Measurements from ENCODE around the gene MT1X. TPM values are rescaled to one million over a fixed set of nuclear protein-coding genes. Genes with fewer than 3 reads are reported as not detected.
A peak's percentile ranks its signal among the peaks of the same experiment; 100 is the strongest.

Gene MT1X
- total RNA-seq, 1 experiment from 2014 or later = 328 TPM

GRCh38 chr16:56643833-56644232 lies 38.4 kb upstream of the MT1X start:
- ATAC-seq (no peak), DNase-seq (ENCODE audit: low spot score) (no peak)
- CTCF ChIA-PET = interaction anchor here (0.8 to 2.8 kb wide), 13 partner anchors 9 to 58 kb away, joined by 3 to 15 read pairs (median 3); partner anchors contain the start of genes MT1B, MT1E, MT1G and MT2A
- H3K9me3 Mint-ChIP-seq = no peaks in the 10 kb centered on the region
- H3K27me3 Mint-ChIP-seq (ENCODE audit: low read depth) = peaks cover 100% of the 10 kb centered on the region
- H3K36me3 Mint-ChIP-seq = no peaks in the 10 kb centered on the region
- peak overlapping the region; percentile 63 for H3K4me3 Mint-ChIP-seq
- TF ChIP-seq NR2C2 (CRISPR knock-in tag; IDR thresholded peaks at IDR 0.05) (no peak), FOXP1 (CRISPR knock-in tag; IDR thresholded peaks at IDR 0.05; ENCODE audit: borderline replicate concordance) (no peak), IRF2 (CRISPR knock-in tag; IDR thresholded peaks at IDR 0.05; ENCODE audit: borderline replicate concordance, low read depth) (0 out of 2 replicates have a peak, but pooled peaks have one; percentile 55), ZNF317 (CRISPR knock-in tag; IDR thresholded peaks at IDR 0.05; ENCODE audit: borderline replicate concordance, low read depth) (no peak), IRF1 (CRISPR knock-in tag; IDR thresholded peaks at IDR 0.05) (no peak)
- H3K27ac Mint-ChIP-seq = no peak overlapping the region
- peaks cover 19% of the 10 kb centered on the region for H3K4me1 Mint-ChIP-seq
- POLR2A ChIA-PET = interaction anchor here (0.6 kb wide), 1 partner anchor 14 kb away, joined by 3 read pairs; no protein-coding TSS in a partner anchor

GRCh38 chr16:56645311-56645710 lies 37.0 kb upstream of the MT1X start:
- H3K27me3 Mint-ChIP-seq (ENCODE audit: low read depth) = peaks cover 100% of the 10 kb centered on the region
- no peak overlapping the region for H3K4me3 Mint-ChIP-seq
- H3K27ac Mint-ChIP-seq = no peak overlapping the region
- H3K36me3 Mint-ChIP-seq = no peaks in the 10 kb centered on the region
- DNase-seq (ENCODE audit: low spot score) (no peak), ATAC-seq (no peak)
- ChIA-PET POLR2A (no interaction called here), CTCF (no interaction called here)
- H3K4me1 Mint-ChIP-seq = peaks cover 18% of the 10 kb centered on the region
- H3K9me3 Mint-ChIP-seq = no peaks in the 10 kb centered on the region
- no peak for TF ChIP-seq NR3C1 (CRISPR knock-in tag; conservative IDR thresholded peaks at IDR 0.05; ENCODE audit: low read depth)
- no peak for TF ChIP-seq ZNF416 (CRISPR knock-in tag; IDR thresholded peaks at IDR 0.05)
- no peak for TF ChIP-seq CDX4 (CRISPR knock-in tag; IDR thresholded peaks at IDR 0.05; ENCODE audit: borderline replicate concordance)
- no peak for TF ChIP-seq FOXJ3 (CRISPR knock-in tag; IDR thresholded peaks at IDR 0.05; ENCODE audit: borderline replicate concordance)
- no peak for TF ChIP-seq ZSCAN18 (CRISPR knock-in tag; IDR thresholded peaks at IDR 0.05)
- TF ChIP-seq OVOL2 (CRISPR knock-in tag; IDR thresholded peaks at IDR 0.05; ENCODE audit: borderline replicate concordance) = no peak
- no peak for TF ChIP-seq ZNF425 (CRISPR knock-in tag; conservative IDR thresholded peaks at IDR 0.05)
- TF ChIP-seq HMGA2 (CRISPR knock-in tag; IDR thresholded peaks at IDR 0.05) = no peak
- TF ChIP-seq NFE2L1 (CRISPR knock-in tag; IDR thresholded peaks at IDR 0.05) = no peak
- TF ChIP-seq GRHL2 (CRISPR knock-in tag; IDR thresholded peaks at IDR 0.05; ENCODE audit: insufficient replicate concordance, severe bottlenecking) = no peak
- TF ChIP-seq ATF6 (CRISPR knock-in tag; IDR thresholded peaks at IDR 0.05) = no peak
- TF ChIP-seq USF2 (CRISPR knock-in tag; IDR thresholded peaks at IDR 0.05) = no peak
- no peak for TF ChIP-seq ESRRA (CRISPR knock-in tag; IDR thresholded peaks at IDR 0.05; ENCODE audit: borderline replicate concordance)
- TF ChIP-seq SP1 (CRISPR knock-in tag; conservative IDR thresholded peaks at IDR 0.05) = no peak
- TF ChIP-seq PRRX2 (CRISPR knock-in tag; IDR thresholded peaks at IDR 0.05) = no peak
- TF ChIP-seq PREB (CRISPR knock-in tag; IDR thresholded peaks at IDR 0.05; ENCODE audit: borderline replicate concordance) = no peak
- no peak for TF ChIP-seq KAT7 (CRISPR knock-in tag; IDR thresholded peaks at IDR 0.05; ENCODE audit: borderline replicate concordance)
